Esophagus squamous epithelium (tissue), 5 donors: ENCODE results near the gene RERE. TPM values are rescaled to one million over a fixed set of nuclear protein-coding genes. Genes with fewer than 3 reads are reported as not detected.
A peak's percentile ranks its signal among the peaks of the same experiment; 100 is the strongest.

Source experiments
- DNase-seq: peaks from one replicate; lab custom pipeline; 2025; lab: John Stamatoyannopoulos, UW
- H3K27ac ChIP-seq, 4 donors: fragments of 200-600 bp; sonication (generic); one replicate each; pipeline ENCODE4 v1.5.1; 2016 to 2019; ENCODE audit warnings: mild to moderate bottlenecking in 1 of 4
- H3K27me3 ChIP-seq, 4 donors: fragments of 200-600 bp; sonication (generic); 1 replicate in 3 of 4; 2 replicates in 1 of 4; pipeline versions ENCODE4 v1.5.1 to v1.6.0; 2017 to 2021; ENCODE audit warnings: antibody characterized with exemption in 1 of 4
- H3K36me3 ChIP-seq, 3 donors: fragments of 200-600 bp; sonication (generic); one replicate each; pipeline ENCODE4 v1.5.1; 2016 to 2019
- H3K4me1 ChIP-seq, 3 donors: fragments of 200-600 bp; sonication (generic); one replicate each; pipeline ENCODE4 v1.5.1; 2017 to 2019
- H3K4me3 ChIP-seq, 4 donors: fragments of 200-600 bp; sonication (generic); 1 replicate in 3 of 4; 2 replicates in 1 of 4; pipeline ENCODE4 v1.5.1; 2016 to 2019; ENCODE audit warnings: mild to moderate bottlenecking in 2 of 4, moderate library complexity in 1 of 4
- H3K9me3 ChIP-seq, 3 donors: fragments of 200-600 bp; sonication (generic); one replicate each; pipeline ENCODE4 v1.5.1; 2016 to 2019
- CTCF ChIP-seq, 6 experiments: fragments of 450-650 bp in 4 of 6; fragments of 200-600 bp in 2 of 6; sonication (generic) in 2 of 6; IDR thresholded peaks; one replicate each; pipeline ENCODE4 v1.5.1; 2016 to 2019; ENCODE audit warnings: antibody characterized with exemption in 6 of 6, mild to moderate bottlenecking in 4 of 6, moderate library complexity in 4 of 6
- POLR2A ChIP-seq, 4 donors: fragments of 450-650 bp; IDR thresholded peaks; one replicate each; pipeline ENCODE4 v1.6.1; 2017; ENCODE audit warnings: antibody characterized with exemption in 4 of 4, mild to moderate bottlenecking in 4 of 4, moderate library complexity in 3 of 4
- WGBS, 2 donors: methylation state at CpG; one replicate each; pipeline ENCODE4 v1.1.5; 2018; 5-methylcytosine and 5-hydroxymethylcytosine counted together
- intact Hi-C: fragments of 100-400 bp; cut with DNase I; formaldehyde crosslinking; loops from one replicate; pipeline ENCODE4 v1.15.0; 2022
- total RNA-seq, 4 donors: library from RNA; depleted of rRNA; stranded (reverse); fragments of >200 nt; gene quantifications; one replicate each; pipeline ENCODE4 v1.1.0, GENCODE V29; 2016
- donor health status: DM: yes; HTN: yes; CAD: no.

RERE gene
- total RNA-seq, 4 donors from 2014 or later: 27.5 to 56.6 (median 32.1) TPM

- TF ChIP-seq CTCF (IDR thresholded peaks at IDR 0.05) (no peak), POLR2A (IDR thresholded peaks at IDR 0.05) (no peak)
- Histone ChIP-seq H3K9me3 (no peaks in the 10 kb centered on the region), H3K4me3 (no peak overlapping the region), H3K4me1 (peaks cover 4 to 70% (median 19%) of the 10 kb centered on the region in 3 donors), H3K27me3 (no peaks in the 10 kb centered on the region), H3K27ac (no peak overlapping the region), H3K36me3 (no peaks in the 10 kb centered on the region)
- WGBS, 2 donors: 42 to 44% methylated on average over 2 of the region's 2 CpGs
- intact Hi-C loops: loop anchor here (10.0 kb wide), 1 partner anchor 106 kb away; no protein-coding TSS in a partner anchor
- no peak for DNase-seq
These were observed 147.0 kb downstream of the RERE start for GRCh38 chr1:8670371-8670818.

- TF ChIP-seq POLR2A (IDR thresholded peaks at IDR 0.05) (no peak), CTCF (IDR thresholded peaks at IDR 0.05) (no peak)
- no peaks in the 10 kb centered on the region for H3K36me3 ChIP-seq
- peak overlapping the region in 1 of 4 donors; percentile 14 for H3K27ac ChIP-seq
- WGBS, 2 donors: 45 to 55% methylated on average over 4 of the region's 4 CpGs
- H3K9me3 ChIP-seq: no peaks in the 10 kb centered on the region
- no peak for DNase-seq
- H3K4me3 ChIP-seq: no peak overlapping the region
- intact Hi-C loops: loop anchor here (10.0 kb wide), 1 partner anchor 105 kb away; no protein-coding TSS in a partner anchor
- H3K4me1 ChIP-seq: peaks cover 4 to 72% (median 19%) of the 10 kb centered on the region in 3 donors
- no peaks in the 10 kb centered on the region for H3K27me3 ChIP-seq
These were observed 147.7 kb downstream of the RERE start for GRCh38 chr1:8669606-8670335.

DNA sequence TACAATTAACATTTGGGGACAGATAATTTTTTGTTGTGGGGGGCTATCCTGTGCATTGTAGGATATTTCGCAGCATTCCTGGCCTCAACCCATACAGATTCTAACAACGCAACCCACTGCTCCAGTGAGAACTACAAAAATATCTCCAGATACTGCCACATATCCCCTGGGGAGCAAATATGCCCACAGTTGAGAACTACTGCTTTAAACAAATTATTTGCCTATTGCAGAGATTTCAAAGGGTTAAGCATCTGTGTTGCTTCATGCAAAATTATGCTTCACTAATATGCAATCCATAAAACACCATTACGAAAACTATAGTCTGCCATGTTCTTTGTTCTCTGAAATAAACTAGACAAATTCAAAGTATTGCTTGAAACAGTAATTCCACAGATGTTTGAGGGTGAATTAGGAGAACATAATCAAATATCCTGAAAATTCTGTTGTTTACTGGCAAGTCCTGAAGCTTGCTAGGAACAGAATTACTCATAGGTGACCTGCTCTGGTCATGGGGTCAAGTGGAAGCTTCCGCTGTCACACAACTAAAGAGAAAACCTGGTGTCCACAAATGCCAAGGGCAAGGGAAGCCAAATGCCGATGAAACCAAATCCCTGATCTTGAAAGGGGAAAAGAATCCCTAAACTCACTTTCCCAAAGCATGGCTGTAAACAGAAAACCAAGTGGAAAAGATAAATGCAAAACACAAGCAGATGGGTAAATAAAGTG, 149.4 kb downstream of the RERE start:
- H3K9me3 ChIP-seq: no peaks in the 10 kb centered on the region
- no peak for TF ChIP-seq CTCF (IDR thresholded peaks at IDR 0.05)
- TF ChIP-seq POLR2A (IDR thresholded peaks at IDR 0.05): no peak
- H3K27ac ChIP-seq: no peak overlapping the region
- no peaks in the 10 kb centered on the region for H3K36me3 ChIP-seq
- H3K4me1 ChIP-seq: peaks cover 7 to 84% (median 29%) of the 10 kb centered on the region in 3 donors
- H3K27me3 ChIP-seq: no peaks in the 10 kb centered on the region
- intact Hi-C loops: no loop called here
- DNase-seq: no peak
- no peak overlapping the region for H3K4me3 ChIP-seq
- 79 to 82% methylated on average over 5 of the region's 5 CpGs for whole genome bisulfite sequencing, 2 donors

GRCh38 chr1:8666389-8667167, 150.9 kb downstream of the RERE start:
- no peak for DNase-seq
- H3K4me3 ChIP-seq: no peak overlapping the region
- TF ChIP-seq POLR2A (IDR thresholded peaks at IDR 0.05): no peak
- TF ChIP-seq CTCF (IDR thresholded peaks at IDR 0.05): no peak
- no peaks in the 10 kb centered on the region for H3K27me3 ChIP-seq
- intact Hi-C loops: no loop called here
- H3K4me1 ChIP-seq: peaks cover 9 to 95% (median 38%) of the 10 kb centered on the region in 3 donors
- H3K27ac ChIP-seq: no peak overlapping the region
- WGBS, 2 donors: 52 to 59% methylated on average over 5 of the region's 5 CpGs
- no peaks in the 10 kb centered on the region for H3K36me3 ChIP-seq
- H3K9me3 ChIP-seq: no peaks in the 10 kb centered on the region
